Heart left ventricle (tissue), 16 donors: ENCODE measurements around the gene ZBTB45. TPM values are rescaled to one million over a fixed set of nuclear protein-coding genes. Genes with fewer than 3 reads are reported as not detected.
"Not testable (repeated sequence)": the region's sequence is repeated elsewhere in the genome, so short reads cannot be mapped to it uniquely, and the experiment has no call there.

Experiments
- ATAC-seq, 4 donors: fragments of 200-7000 bp; cut with Tn5 transposase; one replicate each; pipeline ENCODE4 v1.9.1; 2020 to 2022; ENCODE audit warnings: moderate library complexity in 4 of 4, mild to moderate bottlenecking in 3 of 4, moderate number of reproducible peaks in 1 of 4
- DNase-seq, 5 donors: peaks; one replicate each; pipeline ENCODE4 v3.0.0-alpha.2; 2020
- H3K27ac ChIP-seq, 12 donors: fragments of 200-600 bp; sonication (generic) in 4 of 12; one replicate each; pipeline versions ENCODE4 v1.5.0 to v1.8.0; 2016 to 2022; ENCODE audit warnings: mild to moderate bottlenecking in 2 of 12
- H3K27me3 ChIP-seq, 9 donors: fragments of 200-600 bp; sonication (generic) in 2 of 9; one replicate each; pipeline versions ENCODE4 v1.5.1 to v1.8.0; 2016 to 2022; ENCODE audit warnings: mild to moderate bottlenecking in 3 of 9
- H3K36me3 ChIP-seq, 9 donors: fragments of 200-600 bp; sonication (generic) in 2 of 9; one replicate each; pipeline versions ENCODE4 v1.5.0 to v1.8.0; 2018 to 2022; ENCODE audit warnings: mild to moderate bottlenecking in 2 of 9
- H3K4me1 ChIP-seq, 12 donors: fragments of 200-600 bp; sonication (generic) in 4 of 12; one replicate each; pipeline versions ENCODE4 v1.5.0 to v1.8.0; 2016 to 2022; ENCODE audit warnings: mild to moderate bottlenecking in 3 of 12
- H3K4me3 ChIP-seq, 12 donors: fragments of 200-600 bp; sonication (generic) in 4 of 12; one replicate each; pipeline versions ENCODE4 v1.5.0 to v1.8.0; 2017 to 2022; ENCODE audit warnings: mild to moderate bottlenecking in 9 of 12, moderate library complexity in 4 of 12
- H3K9me3 ChIP-seq, 12 donors: fragments of 200-600 bp; sonication (generic) in 4 of 12; one replicate each; pipeline versions ENCODE4 v1.5.0 to v1.8.0; 2016 to 2022; ENCODE audit warnings: mild to moderate bottlenecking in 1 of 12
- POLR2A ChIP-seq, 2 donors: fragments of 450-650 bp; IDR thresholded peaks; one replicate each; pipeline ENCODE4 v1.6.1; 2017; ENCODE audit warnings: antibody characterized with exemption in 2 of 2, mild to moderate bottlenecking in 2 of 2, moderate library complexity in 2 of 2
- WGBS, 4 donors: extraction: QIAGEN DNeasy Blood & Tissue Kit in 2 of 4; methylation state at CpG; one replicate each; pipeline versions ENCODE4 v1.1.5 to v1.1.7; 2013 to 2018; 5-methylcytosine and 5-hydroxymethylcytosine counted together
- intact Hi-C, 10 donors: fragments of 100-400 bp; cut with DNase I; formaldehyde crosslinking; loops; one replicate each; pipeline versions ENCODE4 v1.11.1 to v1.14.2; 2022
- polyA plus RNA-seq, 2 donors: library from polyadenylated mRNA; stranded (reverse); fragments of 200-250 nt; gene quantifications; one replicate each; pipeline ENCODE4 v1.2.3, GENCODE V29; 2013
- total RNA-seq, 9 donors: library from RNA; depleted of rRNA in 2 of 9; stranded (reverse); fragments of >200 nt in 2 of 9; fragmentation: NEBNext Ultra II Directional in 3 of 9; extraction: Animal tissue kit (Norgen Biotek cat#: 25700) in 3 of 9; gene quantifications; one replicate each; pipeline versions ENCODE4 v1.1.0 to v1.2.4, GENCODE V29; 2016 to 2023
- TF ChIP-seq, protein P1 (sequence below), 12 donors: fragments of 200-600 bp; sonication (generic) in 4 of 12; IDR thresholded peaks; one replicate each; pipeline versions ENCODE4 v1.5.0 to v1.8.0; 2018 to 2022; ENCODE audit warnings: antibody characterized with exemption in 12 of 12, mild to moderate bottlenecking in 5 of 12
- donor health status: ischemic (EF 13 %, LVEDD 7.1; RV severe dilation, severe dysfunction).
- donor health status: healthy with polysubstance abuse.
- donor health status: DM: no; HTN: yes; CAD: no.
- donor health status: DM: no; HTN: no; CAD: no.
- donor health status: ischemic (EF 25% LVEDD 6.9; RV normal size, moderate dysfunction).
- donor health status: ischemic (EF 25% LVEDD 5.7; RV mildly dilated, moderate dysfunction).
- donor health status: healthy.
- donor health status: DM: yes; HTN: yes; CAD: no.
- donor health status: ischemic (EF 35%, LVEDD 5.7; RV mildly dilated, moderate dysfunction).
- donor health status: nonischemic (EF 11% LVEDD 7.7; RV severe dilation, severe dysfunction).
- donor health status: DM: yes; HTN: yes; CAD: no.
- donor health status: PGD.
- donor health status: ischemic (EF 29% LVEDD 5.4; RV normal size, mild dysfunction).
- donor health status: nonischemic (EF 23%, LVEDD 6.1; RV moderate dilation, normal function).

The ZBTB45 gene
- total and polyA plus RNA-seq, 11 donors = 6.9 to 13.4 (median 10.4) TPM

DNA sequence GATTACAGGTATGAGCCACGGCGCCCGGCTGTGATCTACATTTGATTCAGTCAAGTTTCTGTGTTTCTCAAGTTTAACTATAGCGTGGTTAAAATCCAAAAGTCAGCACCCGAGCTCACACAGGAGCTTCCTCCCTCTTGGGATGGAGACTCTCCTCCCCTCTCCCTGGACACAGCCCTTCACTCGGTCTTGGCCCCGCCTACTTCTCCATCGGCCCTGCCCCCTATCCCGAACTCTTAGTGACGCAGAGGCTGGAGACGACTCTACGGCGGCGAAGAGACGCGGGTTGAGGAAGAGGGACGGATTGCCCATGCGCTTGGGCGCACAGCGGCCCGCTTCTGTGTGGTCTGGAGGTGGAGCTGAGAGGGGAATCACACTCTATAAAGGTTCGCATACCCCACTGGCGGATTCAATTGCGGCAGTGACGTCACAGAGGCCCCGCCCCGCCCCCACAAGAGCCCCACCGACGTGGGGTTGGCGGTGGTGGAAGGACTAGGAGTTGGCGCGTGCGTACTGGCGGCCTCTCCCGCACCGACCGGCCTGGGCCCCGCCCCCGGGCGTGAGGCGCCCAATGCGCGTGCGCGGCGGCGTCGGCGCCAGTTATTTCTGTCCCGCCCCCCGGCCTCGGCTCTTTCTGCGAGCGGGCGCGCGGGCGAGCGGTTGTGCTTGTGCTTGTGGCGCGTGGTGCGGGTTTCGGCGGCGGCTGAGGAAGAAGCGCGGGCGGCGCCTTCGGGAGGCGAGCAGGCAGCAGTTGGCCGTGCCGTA, 24.4 kb upstream of the ZBTB45 start, which contains the start of gene TRIM28:
TRIM28 (plus strand) TSS at position 239 of the 765 bp plus-strand sequence. CDS start 694 bp downstream, outside the sequence.
- peak; percentile 98 to 100 (median 98) for DNase-seq
- H3K4me3 ChIP-seq = peak within 1 kb of the TSS; percentile 78 to 100 (median 92)
- intact Hi-C loops = loop anchor here in 4 of 10 donors (1.0 to 2.0 kb wide), 4 partner anchors 11 to 29 kb away; partner anchors contain the start of genes ZBTB45 (in 3 of the 4), CHMP2A (in 2 of the 4) and MZF1 (in 2 of the 4)
- H3K36me3 ChIP-seq = peaks cover 0 to 34% (median 24%) of the 10 kb centered on the region in 9 donors
- peak; percentile 97 to 98 (median 97) for ATAC-seq
- H3K9me3 ChIP-seq = no peaks in the 10 kb centered on the region
- peak; percentile 55 to 96 for TF ChIP-seq POLR2A (IDR thresholded peaks at IDR 0.05)
- TF ChIP-seq, protein P1, sequence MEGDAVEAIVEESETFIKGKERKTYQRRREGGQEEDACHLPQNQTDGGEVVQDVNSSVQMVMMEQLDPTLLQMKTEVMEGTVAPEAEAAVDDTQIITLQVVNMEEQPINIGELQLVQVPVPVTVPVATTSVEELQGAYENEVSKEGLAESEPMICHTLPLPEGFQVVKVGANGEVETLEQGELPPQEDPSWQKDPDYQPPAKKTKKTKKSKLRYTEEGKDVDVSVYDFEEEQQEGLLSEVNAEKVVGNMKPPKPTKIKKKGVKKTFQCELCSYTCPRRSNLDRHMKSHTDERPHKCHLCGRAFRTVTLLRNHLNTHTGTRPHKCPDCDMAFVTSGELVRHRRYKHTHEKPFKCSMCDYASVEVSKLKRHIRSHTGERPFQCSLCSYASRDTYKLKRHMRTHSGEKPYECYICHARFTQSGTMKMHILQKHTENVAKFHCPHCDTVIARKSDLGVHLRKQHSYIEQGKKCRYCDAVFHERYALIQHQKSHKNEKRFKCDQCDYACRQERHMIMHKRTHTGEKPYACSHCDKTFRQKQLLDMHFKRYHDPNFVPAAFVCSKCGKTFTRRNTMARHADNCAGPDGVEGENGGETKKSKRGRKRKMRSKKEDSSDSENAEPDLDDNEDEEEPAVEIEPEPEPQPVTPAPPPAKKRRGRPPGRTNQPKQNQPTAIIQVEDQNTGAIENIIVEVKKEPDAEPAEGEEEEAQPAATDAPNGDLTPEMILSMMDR (IDR thresholded peaks at IDR 0.05) = no peak
- H3K4me1 ChIP-seq = peaks cover 12 to 36% (median 25%) of the 10 kb centered on the region in 12 donors
- no peaks in the 10 kb centered on the region for H3K27me3 ChIP-seq
- 0 to 1% (median 0%) methylated on average over 65 to 73 of the region's 73 CpGs for WGBS, 4 donors
- peak within 1 kb of the TSS; percentile 87 to 98 (median 96) for H3K27ac ChIP-seq

DNA sequence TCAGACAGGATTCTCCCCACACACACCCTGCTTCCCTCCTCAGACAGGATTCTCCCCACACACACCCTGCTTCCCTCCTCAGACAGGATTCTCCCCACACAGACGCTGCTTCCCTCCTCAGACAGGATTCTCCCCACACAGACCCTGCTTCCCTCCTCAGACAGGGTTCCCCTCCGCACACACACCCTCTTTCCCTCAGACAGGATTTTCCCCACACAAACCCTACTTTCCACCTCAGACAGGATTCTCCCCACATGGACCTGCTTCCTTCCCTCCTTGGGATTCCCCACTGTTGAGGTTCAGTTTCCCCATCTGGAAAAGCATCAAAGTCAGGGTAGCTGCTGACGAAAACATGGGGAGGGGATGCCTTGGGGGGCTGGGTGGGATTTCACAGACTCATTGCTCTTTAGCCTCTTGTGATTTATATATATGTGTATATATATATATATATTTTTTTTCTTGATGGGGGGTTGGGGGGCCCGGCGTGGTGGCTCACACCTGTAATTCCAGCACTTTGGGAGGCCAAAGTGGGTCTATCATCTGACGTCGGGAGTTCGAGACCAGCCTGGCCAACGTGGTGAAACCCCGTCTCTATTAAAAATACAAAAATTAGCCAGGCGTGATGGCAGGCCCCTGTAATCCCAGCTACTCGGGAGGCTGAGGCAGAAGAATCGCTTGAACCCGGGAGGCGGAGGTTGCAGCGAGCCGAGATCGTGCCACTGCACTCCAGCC, 23.2 kb upstream of the ZBTB45 start:
- 76 to 83% (median 79%) methylated on average over 18 of the region's 18 CpGs for WGBS, 4 donors
- peak overlapping the region in 10 of 12 donors; percentile 78 to 100 (median 92) for H3K4me3 ChIP-seq
- peaks cover 12 to 46% (median 33%) of the 10 kb centered on the region in 12 donors for H3K4me1 ChIP-seq
- peaks cover 0 to 22% (median 12%) of the 10 kb centered on the region in 9 donors for H3K36me3 ChIP-seq
- not testable (repeated sequence) for ATAC-seq, DNase-seq, H3K9me3 ChIP-seq
- H3K27ac ChIP-seq = peak overlapping the region; percentile 87 to 98 (median 96)
- H3K27me3 ChIP-seq = peaks cover 0 to 11% (median 10%) of the 10 kb centered on the region in 9 donors
- intact Hi-C loops = loop anchor here in 1 of 10 donors (2.0 kb wide), 1 partner anchor 24 kb away; the partner anchor contains the start of gene ZBTB45

DNA sequence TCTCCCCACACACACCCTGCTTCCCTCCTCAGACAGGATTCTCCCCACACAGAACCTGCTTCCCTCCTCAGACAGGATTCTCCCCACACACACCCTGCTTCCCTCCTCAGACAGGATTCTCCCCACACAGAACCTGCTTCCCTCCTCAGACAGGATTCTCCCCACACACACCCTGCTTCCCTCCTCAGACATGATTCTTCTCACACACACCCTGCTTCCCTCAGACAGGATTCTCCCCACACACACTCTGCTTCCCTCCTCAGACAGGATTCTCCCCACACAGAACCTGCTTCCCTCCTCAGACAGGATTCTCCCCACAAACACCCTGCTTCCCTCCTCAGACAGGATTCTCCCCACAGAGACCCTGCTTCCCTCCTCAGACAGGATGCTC, 19.6 kb upstream of the ZBTB45 start:
- ATAC-seq, DNase-seq, H3K36me3 ChIP-seq, H3K27ac ChIP-seq, H3K4me3 ChIP-seq, H3K9me3 ChIP-seq: not testable (repeated sequence)
- intact Hi-C loops = loop anchor here in 1 of 10 donors (2.0 kb wide), 1 partner anchor 18 kb away; no protein-coding TSS in a partner anchor
- H3K27me3 ChIP-seq = peaks cover 0 to 17% (median 11%) of the 10 kb centered on the region in 9 donors
- peaks cover 0 to 20% (median 11%) of the 10 kb centered on the region in 12 donors for H3K4me1 ChIP-seq

DNA sequence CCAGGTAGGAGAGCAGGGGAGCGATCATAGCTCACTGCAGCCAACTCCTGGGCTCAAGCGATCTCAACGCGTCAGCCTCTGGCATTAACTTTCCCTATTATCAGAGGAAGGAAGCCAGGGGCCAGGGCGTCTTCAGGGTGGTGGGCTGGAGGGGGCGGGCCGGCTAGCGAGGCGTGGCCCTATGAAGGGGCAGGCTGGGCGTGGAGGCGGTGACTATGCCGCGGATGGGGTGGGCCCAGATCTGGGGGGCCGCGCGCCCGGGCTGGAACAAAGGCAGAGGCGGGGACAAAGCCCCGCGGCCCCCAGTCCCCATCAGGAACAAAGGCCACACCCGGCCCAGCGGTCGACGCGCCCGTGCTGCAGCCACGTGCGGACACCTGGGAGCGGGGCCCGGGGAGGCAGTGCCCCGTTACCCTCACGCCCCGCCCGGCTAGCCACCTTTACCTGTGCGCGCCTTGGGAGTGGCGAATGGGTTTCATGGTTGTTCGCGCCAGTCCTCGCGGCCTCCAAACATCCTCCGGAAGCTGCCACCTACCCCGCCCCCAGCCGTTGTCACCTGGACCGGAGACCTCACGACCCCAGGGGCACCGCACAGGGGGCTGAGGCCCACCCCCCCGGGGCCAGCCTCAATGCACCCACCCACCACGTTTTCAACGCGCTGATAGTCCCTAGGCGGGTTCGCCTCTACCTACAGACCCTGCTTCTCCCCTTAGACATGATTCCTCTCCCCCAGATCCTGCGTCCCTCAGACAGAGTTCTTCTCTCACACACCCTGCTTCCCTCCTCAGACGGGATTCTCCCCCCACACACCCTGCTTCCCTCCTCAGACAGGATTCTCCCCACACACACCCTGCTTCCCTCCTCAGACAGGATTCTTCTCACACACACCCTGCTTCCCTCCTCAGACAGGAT, 18.9 kb upstream of the ZBTB45 start:
- Histone ChIP-seq H3K9me3 (no peaks in the 10 kb centered on the region), H3K4me1 (peaks cover 0 to 17% (median 11%) of the 10 kb centered on the region in 12 donors), H3K27me3 (peaks cover 0 to 17% (median 11%) of the 10 kb centered on the region in 9 donors), H3K36me3 (no peaks in the 10 kb centered on the region), H3K4me3 (peak overlapping the region in 11 of 12 donors; percentile 13 to 54 (median 35)), H3K27ac (peak overlapping the region in 7 of 12 donors; percentile 18 to 54 (median 34))
- intact Hi-C loops = loop anchor here in 1 of 10 donors (2.0 kb wide), 1 partner anchor 18 kb away; no protein-coding TSS in a partner anchor
- 2 to 8% (median 3%) methylated on average over 24 to 55 of the region's 55 CpGs for WGBS, 4 donors
- no peak for TF ChIP-seq POLR2A (IDR thresholded peaks at IDR 0.05)
- TF ChIP-seq, protein P1 (IDR thresholded peaks at IDR 0.05) = no peak
- DNase-seq (peak in 1 of 5 donors; percentile 63), ATAC-seq (peak in 3 of 4 donors; percentile 71 to 97 (median 88))
